GM18867 (cell line): Measurements from ENCODE around the gene DNHD1.

Experiments used
- ATAC-seq: cut with Tn5 transposase; IDR thresholded peaks from one replicate; pipeline ENCODE4 v1.9.1; 2021; ENCODE audit warnings: mild to moderate bottlenecking, moderate library complexity; ENCODE audit not compliant: unreplicated experiment

The DNHD1 gene

GRCh38 chr11:6583584-6583983 is 86.5 kb downstream of the DNHD1 start:
- no peak for ATAC-seq

GRCh38 chr11:6584528-6584927 is 87.4 kb downstream of the DNHD1 start:
- ATAC-seq, result no peak

GRCh38 chr11:6586434-6587359 is 89.6 kb downstream of the DNHD1 start:
- no peak for ATAC-seq

- ATAC-seq, result no peak
Observed at GRCh38 chr11:6587360-6587953, 90.4 kb downstream of the DNHD1 start.

- ATAC-seq, result no peak
Observed at GRCh38 chr11:6588018-6588417, 90.9 kb downstream of the DNHD1 start.

- no peak for ATAC-seq
Observed at GRCh38 chr11:6594142-6594768, 97.2 kb downstream of the DNHD1 start.

GRCh38 chr11:6596239-6596877 is 99.3 kb downstream of the DNHD1 start:
- no peak for ATAC-seq

GRCh38 chr11:6598555-6598954 is 101.5 kb downstream of the DNHD1 start:
- ATAC-seq, result no peak

- no peak for ATAC-seq
Observed at GRCh38 chr11:6599449-6599848, 102.4 kb downstream of the DNHD1 start.

GRCh38 chr11:6599881-6600390 is 102.9 kb downstream of the DNHD1 start:
- ATAC-seq, result no peak

- ATAC-seq, result no peak
Observed at GRCh38 chr11:6601041-6601461, 104.0 kb downstream of the DNHD1 start.

GRCh38 chr11:6602096-6602940 is 105.2 kb downstream of the DNHD1 start:
- ATAC-seq, result no peak

- peak; percentile 81 for ATAC-seq
Observed at GRCh38 chr11:6603287-6604080, 106.4 kb downstream of the DNHD1 start, which contains the start of the genes ILK and RRP8. Gene ILK (plus strand): TSS chr11:6603774. CDS start chr11:6604272, 498 bp downstream. Gene RRP8 (minus strand): TSS chr11:6603616. CDS start chr11:6603502, 114 bp downstream.

GRCh38 chr11:6604081-6604626 is 107.1 kb downstream of the DNHD1 start:
- ATAC-seq, result peak; percentile 40

- no peak for ATAC-seq
Observed at GRCh38 chr11:6604790-6605189, 107.7 kb downstream of the DNHD1 start.

GRCh38 chr11:6606471-6607189 is 109.5 kb downstream of the DNHD1 start:
- ATAC-seq, result peak; percentile 31

GRCh38 chr11:6607190-6607795 is 110.2 kb downstream of the DNHD1 start:
- no peak for ATAC-seq

- ATAC-seq, result no peak
Observed at GRCh38 chr11:6608011-6608410, 110.9 kb downstream of the DNHD1 start.
